HG02798 (cell line): ENCODE results near the gene TRIM62.
A peak's percentile ranks its signal among the peaks of the same experiment; 100 is the strongest.

Experiments
- ATAC-seq: cut with Tn5 transposase; IDR thresholded peaks from one replicate; pipeline ENCODE4 v1.9.1; 2021; ENCODE audit warnings: mild to moderate bottlenecking; ENCODE audit not compliant: unreplicated experiment, poor library complexity

TRIM62 gene

DNA sequence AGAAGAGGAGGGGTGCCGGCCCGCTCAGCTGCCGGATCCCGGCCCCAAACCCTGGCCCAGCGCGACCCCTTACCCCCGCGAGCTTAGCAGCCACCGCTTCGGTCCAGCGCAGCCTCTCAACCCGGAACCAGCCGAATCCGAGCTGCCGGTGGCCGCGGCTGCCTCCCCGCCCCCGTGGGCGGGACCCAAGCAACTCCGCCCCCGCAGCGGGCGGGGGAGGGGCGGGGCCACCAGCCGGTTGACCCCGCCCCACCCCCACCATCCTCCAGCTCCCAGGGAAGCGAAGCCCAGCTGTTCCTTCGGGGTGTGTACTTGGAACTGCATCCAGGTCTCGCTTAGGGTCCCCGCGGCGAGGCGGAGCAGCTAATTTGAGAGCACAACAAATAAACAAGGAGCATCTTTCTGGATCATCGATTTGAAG, at the start of gene TRIM62:
TSS of gene TRIM62 (minus strand) at position 123 of the 421 bp plus-strand sequence. CDS start 611 bp downstream, outside the sequence.
- peak; percentile 61 for ATAC-seq

DNA sequence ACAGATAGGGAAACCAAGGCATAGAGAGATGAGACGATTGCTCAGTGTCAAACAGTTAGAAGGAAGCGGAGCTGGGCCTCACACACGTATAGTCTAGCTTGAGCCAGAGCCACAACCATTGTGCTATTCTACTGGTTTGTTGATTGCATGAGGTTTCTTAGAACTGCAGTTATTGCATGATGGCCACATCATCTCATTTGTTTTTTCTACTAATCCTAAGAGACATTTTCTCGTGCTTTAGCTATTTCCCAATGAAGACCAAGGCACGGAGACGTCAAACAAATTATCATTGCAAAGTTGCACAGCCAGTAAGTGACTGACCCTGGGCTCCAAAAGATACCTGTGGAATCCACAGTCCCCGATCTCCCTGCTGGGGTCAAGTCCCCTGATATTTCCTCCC, 49.3 kb upstream of the TRIM62 start:
- ATAC-seq = no peak

DNA sequence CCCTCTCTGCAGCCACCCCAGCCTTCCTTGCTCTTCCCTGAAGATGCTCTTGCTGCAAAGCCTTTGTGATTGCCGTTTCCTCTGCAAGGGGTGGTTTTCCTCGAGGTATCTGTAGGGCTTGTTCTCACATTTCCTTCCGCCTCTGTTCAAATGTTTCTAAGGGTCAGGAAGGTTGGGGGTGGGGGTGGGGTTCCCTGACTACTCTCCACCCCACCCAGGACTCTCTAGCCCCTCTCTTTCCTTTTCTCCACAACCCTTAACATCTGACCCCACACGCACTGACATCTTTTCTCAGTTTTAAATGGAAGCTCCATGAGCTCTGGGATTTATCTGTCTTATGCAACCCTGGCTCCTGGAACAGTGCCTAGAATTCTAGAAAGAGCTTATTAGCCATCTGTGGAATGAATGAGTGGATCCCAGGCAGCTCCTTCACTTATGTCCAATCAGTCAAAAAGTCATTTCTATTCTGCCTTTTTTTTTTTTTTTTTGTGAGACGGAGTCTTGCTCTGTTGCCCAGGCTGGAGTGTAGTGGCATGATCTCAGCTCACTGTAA, 47.2 kb upstream of the TRIM62 start:
- no peak for ATAC-seq

DNA sequence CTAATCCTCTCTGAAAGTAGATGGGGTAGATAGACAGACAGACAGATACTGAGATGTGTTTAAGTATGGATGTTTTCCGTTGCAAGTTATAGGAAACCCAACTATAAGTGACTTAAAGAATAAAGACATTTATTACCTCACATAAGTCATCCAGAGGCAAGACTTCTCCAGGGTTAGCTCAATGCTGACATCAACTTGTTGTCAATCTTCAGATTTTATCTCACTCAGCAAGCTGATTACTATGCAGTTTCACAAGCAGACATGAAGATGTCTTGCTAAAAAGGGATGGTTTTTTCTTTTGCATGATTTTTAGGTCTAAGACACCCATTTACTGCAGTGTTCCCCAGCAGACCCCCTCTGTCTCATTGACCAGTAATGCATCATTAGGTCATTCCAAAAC, 43.7 kb upstream of the TRIM62 start:
- ATAC-seq = no peak

DNA sequence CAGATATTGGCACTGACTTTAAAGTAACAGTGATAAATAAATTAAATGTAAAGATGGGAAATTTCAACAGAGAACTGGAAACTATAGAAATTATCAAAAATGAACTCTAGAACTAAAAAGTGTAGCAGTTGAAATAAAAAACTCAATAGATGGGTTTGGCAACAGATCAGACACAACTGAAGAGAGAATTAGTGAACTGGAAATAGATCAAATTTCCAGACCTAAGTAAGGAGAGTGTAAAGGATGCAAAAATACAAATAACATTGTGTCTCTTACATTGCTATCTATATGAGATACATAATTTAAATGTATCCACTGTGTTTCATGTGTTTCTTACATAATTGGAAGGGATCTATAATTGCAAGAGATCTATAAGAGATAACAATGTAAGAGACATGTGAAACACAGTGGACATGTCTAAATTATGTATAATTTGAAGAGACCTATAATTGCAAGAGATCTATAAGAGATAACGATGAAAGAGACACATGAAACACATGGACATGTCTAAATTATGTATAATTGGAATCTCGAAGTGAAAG, 42.4 kb upstream of the TRIM62 start:
- no peak for ATAC-seq

DNA sequence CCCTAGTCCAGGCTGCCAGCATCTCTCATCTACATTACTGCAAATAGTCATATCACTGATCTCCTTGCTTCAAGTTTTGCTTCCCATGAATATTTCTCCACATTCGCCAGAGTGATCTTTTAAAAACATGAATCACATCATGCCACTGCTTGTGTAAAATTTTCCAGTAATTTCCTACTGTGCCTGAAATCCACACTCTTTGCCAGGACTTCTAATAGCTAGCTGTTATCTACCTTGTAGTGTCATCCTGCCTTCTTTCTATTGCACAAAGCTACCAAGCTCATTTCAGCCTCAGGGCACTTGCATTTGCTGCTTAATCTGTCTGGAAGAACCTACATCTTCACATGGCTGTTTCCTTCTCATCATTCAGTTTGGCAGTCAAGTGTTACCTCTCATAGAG, 40.5 kb upstream of the TRIM62 start:
- no peak for ATAC-seq

DNA sequence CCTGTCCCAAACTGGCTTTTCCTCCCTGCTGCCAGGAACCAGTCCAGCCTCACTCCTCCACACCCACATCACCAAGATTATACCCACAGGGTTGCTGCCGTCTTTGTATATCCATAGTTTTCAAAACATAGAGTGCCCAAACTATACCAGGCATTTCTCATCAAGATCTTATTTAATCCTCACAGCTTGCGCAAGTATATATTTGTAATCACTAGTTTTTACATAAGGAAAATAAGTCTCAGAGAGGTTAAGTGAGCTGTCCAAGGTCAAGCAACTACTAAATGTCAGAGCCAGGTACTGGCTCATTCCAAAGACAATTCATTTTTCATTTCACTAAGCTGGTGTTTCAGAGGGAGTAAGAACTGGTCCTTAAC, 39.5 kb upstream of the TRIM62 start:
- no peak for ATAC-seq

DNA sequence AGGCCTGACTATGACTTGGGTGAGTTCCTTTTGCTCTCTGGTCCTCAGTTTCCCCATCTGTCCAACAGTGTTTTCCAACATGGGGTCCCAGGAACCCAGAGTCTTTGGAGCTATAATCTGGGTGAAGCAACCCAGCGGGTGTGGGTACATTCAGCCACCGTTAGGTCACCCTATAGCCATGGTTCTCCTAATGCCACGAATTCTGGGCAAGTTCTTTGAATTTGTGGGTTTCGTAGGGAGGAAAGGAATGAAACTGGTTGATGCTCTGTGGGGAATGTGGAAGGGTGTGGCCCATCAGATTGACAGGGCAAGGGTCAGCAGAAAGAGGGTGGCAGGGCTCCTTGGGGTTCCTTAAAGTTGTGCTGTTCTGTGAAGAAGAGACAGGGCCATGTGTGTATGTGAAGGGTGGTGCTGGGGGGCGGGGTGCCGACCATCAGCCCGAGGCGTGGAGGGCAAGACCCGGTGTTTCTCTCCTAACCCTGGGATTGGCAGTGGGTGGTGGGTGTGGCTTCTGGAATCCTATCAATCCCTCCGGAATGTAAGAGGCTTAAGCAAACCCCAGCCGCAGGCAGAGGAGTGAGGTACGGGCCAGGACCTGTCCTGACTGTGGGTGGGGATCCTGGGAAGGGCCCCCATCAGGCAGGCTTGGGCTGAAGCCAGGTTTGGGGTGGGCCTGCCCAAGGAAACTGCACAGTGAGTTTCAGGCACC, 39.0 kb upstream of the TRIM62 start:
- no peak for ATAC-seq

DNA sequence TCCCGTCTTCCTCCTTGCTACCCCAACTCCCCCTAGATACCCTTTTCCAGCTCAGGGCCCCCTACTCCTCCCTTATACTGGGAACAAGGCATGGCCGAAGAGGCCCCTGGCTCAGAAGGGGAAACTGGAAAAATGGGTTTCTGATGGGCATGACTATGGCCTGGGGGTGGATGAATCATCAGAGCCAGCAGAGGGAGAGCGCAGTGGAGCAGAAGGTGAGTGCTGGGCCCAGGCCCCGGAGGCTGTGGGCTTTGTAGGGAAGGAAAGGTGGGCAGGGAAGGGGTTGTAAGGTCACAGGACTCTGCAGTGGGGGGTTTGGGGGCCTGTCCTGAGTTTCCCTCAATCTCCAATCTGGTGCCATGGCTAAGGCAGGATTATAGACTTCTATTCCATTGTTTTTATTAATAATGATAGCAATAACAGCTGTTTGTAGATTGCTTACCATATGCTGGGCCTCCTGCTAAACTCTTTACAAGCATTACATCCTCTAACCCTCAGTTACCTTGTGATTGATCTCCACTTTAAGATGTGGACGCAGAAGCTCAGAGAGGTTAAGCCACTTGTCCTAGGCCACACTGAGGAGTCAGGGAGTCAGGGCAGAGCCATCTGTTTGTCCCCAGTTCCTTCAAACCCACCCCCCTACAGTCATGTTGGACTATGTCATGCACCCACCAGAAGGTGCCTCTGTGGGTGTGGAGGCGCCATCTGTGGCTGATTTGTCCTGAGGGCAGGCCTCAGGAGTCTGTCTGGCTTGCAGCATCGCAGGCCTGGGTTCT, 38.2 kb upstream of the TRIM62 start:
- no peak for ATAC-seq

DNA sequence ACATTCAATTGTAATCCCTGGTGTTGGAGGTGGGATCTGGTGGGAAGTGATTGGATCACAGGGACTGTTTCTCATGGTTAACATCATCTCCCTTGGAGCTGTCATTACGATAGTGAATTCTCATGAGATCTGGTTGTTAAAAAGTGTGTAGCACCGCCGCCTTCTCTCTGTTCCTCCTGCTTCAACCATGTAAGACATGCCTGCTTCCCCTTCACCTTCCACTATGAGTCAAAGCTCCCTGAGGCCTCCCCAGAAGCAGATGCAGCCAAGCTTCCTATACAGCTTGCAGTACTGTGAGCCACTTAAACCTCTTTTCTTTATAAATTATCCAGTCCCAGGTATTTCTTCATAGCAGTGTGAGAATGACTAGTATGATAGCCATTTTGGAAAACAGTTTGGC, 30.1 kb upstream of the TRIM62 start:
- no peak for ATAC-seq

DNA sequence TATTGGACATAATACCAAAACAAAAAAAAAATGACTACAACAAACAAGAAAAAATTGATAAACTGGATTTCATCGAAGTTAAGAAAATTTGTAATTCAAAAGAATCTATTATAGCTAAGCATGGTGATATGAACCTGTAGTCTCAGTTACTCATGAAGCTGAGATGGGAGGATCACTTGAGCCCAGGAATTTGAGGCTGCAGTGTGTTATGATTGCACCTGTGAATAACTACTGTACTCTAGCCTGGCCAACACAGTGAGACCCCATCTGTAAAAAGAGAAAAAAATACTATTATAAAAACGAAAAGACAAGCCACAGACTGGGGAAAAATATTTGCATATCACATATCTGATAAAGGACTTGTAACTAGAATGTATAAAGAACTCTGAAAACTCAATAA, 24.5 kb upstream of the TRIM62 start:
- ATAC-seq = no peak

DNA sequence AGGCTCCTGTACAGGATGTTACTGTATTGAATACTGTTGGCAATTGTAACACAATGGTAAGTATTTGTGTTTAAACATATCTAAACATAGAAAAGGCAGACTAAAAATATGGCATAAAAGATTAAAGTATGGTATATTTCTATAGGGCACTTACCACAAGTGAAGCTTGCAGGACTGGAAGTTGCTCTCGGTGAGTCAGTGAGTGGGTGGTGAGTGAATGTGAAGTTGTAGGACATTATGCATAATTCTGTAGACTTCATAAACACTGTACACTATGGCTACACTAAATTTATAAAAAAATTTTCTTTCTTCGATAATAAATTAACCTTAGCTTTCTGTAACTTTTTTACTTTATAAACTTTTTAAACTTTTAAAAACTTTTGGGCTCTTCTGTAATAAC, 13.7 kb upstream of the TRIM62 start:
- no peak for ATAC-seq

DNA sequence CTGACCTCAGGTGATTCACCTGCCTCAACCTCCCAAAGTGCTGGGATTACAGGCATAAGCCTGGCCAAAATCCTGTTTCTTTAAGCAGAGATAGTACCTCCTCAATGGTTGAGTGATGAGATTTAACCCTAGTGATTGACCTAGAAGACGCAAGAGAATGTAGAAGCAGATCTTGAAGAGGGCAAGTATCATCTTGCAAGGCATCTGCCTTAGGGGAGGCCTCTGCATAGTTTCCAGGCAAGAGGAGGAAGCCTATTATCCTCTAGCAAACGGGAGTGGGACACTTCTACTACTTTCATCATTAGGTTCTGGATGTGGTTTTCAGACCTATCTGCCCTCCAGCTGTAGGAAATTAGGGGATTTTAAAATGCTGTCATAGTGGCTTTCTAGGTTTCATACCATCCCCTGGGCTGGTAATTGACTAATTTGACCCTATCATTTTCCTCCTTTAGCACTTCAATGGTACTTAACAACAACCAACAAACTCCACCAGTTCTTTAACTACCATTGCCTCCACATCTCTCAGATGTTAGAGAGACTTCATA, 10.0 kb upstream of the TRIM62 start:
- no peak for ATAC-seq

DNA sequence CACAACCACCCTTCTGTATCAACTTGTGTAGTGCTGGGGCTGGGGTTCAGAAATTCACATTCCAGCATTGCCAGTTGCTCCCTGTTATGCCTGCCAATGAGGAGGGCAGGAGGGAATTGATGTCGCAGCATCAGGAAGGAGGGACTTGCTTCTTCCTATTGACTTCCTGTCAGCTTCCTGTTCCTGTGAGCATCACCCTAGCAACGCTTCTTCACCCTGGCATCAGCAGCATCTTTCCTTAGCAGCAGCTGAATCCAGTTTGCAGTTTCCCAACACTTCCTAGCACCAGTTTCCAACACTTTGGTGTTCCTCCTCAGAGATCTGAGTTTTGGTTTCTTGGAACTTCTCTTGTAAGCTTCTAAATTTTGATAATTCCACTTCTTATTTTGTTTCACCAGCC, 8.9 kb upstream of the TRIM62 start:
- no peak for ATAC-seq

DNA sequence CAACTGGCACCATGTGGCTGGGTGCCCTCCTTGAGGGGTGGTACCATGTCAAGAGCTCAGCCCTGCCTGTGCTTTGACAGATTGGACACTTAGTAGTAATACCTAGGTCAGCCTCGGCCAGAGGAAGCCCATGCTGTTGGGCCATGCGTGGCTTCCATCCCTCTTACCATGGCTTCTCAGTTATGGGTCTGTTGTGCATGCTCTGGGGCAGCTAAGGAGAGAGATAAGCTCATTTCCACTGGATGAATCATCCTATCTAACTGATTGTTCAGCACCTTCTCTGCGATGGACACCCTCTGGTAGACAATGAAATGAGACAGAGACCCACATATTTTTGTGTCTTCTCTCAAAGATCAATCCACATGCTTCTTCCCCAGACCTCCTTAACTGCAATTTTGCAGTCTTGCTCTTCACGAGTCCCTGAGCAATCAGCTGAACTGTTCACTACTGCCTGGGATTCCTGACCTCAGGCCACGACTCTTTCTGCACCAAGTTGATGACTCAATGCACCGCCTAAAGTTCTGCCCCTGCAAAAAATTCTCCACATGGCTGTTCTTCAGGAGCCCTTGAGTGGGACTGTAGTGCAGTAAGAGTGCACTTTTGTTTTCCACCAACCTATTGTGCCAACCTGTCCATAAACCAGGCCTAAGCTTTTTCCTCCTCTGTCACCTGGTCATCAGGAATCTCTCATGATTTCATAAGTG, 6.9 kb upstream of the TRIM62 start:
- ATAC-seq = no peak

DNA sequence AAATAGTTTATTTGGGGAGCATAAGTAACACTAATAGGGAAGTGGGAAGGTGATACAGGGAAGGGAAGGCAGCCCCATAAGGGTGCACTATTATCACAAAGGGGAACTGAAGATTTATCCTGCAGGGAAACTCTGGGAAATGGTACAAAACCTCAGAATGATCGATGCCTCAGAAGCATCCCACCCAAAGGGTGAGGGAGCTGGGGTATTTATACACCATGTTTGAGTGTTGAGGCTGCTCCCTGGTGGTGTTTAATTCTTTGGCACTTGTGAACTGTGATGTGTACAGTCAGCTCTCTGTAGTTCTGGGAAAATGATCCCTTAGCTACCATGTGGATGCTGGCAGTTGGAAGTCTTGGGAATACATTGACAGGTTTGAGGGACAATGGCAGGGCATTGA, 5.1 kb upstream of the TRIM62 start:
- no peak for ATAC-seq

DNA sequence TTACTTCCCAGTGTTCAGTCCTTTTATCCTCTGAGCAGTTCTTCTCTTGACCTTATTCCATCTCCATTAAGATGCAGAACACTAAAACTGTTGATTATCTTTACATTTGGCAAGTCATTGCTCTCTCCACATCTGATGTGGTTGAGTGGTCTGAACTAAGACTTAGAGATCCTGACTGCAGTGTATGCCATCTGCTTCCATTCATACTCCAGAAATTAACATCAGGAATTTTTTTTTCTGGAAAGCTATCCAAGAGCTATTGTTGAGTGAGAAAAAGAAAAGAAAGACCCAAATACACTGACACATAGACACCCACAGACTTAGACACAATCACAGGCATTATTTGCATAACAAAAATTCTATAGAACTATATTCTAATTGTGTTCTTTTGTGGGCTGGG, 3.7 kb upstream of the TRIM62 start:
- ATAC-seq = no peak

DNA sequence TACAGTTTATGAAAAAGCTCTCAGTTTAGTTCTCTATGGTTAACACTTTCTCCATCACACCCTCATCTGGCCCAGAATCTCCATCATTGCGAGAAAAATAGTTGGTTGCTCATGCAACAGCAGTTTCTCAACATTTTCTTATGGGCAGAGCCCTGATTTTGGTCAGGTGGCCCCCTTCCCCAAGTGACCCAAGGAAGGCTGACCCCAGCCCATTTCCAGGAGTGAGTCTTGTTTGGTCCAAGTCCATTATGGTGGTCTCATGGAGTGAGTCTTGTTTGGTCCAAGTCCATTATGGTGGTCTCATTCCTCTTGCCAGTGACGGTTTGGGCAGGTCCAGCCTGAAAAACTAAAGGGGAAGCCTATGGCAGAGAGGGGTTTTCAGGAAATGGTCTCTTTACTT, 1.5 kb upstream of the TRIM62 start:
- ATAC-seq = no peak

DNA sequence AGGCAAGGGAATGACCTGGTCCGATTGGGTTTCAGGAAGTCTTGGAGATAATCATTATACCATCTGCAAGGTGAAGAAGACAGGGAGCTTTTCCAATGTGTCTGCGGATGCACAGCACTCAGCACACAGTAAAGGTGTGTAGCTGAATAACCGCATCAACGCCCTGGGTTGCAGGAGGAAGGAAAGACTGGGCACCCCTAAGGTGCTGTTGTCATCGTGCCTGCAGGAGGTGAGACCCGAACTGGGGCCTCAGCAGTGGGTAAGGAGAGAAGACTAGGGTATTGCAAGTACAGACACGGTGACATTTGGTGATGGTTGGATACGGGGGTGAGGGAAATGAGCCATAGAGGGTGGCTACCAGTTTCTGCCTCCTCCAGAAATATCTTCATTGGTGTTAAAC, 1.1 kb upstream of the TRIM62 start:
- ATAC-seq = no peak

DNA sequence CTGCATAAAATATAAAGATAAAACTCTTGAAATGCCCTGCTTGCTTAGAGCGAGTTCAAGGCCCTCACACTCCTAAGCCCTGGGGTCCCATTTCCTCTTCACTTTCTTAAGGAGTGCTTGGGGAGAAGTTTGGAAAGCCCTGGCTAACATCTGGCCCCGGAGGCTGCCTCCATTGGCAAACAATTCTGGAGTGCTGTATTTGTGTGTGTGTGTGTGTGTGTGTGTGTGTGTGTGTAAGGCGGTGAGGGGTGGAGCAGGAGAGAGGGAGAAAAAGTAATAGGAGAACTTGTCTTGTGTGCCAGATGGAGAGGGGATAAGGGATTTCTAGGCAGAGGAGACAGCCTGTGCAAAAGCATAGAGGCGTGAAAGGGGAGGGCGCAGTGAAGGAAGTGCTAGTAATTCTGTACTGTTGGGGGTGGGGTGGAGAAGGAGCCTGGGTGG, 578 bp upstream of the TRIM62 start:
- ATAC-seq = no peak
